ENCODE data around the gene ZNF664. TPM values are rescaled to one million over a fixed set of nuclear protein-coding genes. Genes with fewer than 3 reads are reported as not detected.

Gene ZNF664
- total RNA-seq, 1 experiment from 2014 or later: 124 TPM

- no peak for TF ChIP-seq EZH2phosphoT487 (IDR thresholded peaks at IDR 0.05; ENCODE audit: borderline replicate concordance)
- no peak for TF ChIP-seq ZNF274 (IDR thresholded peaks at IDR 0.05; ENCODE audit: low read depth, low read length)
- TF ChIP-seq ATF3 (IDR thresholded peaks at IDR 0.05): no peak
- no peak for TF ChIP-seq CEBPB (IDR thresholded peaks at IDR 0.05; ENCODE audit: low read depth)
Observed at GRCh38 chr12:123987022-123987421, 14.0 kb downstream of the ZNF664 start (continued).

GRCh38 chr12:123989168-123989567, 16.2 kb downstream of the ZNF664 start:
- Histone ChIP-seq H3K27ac (ENCODE audit: low read depth, low read length) (no peak overlapping the region), H3K79me2 (ENCODE audit: insufficient read depth, low read length) (peaks cover 86% of the 10 kb centered on the region), H3K9ac (ENCODE audit: low read length) (no peak overlapping the region), H3K36me3 (ENCODE audit: control insufficient read depth in 1 of 2, insufficient read depth in 2 of 2, low read length in 2 of 2) (peaks cover 18 to 20% of the 10 kb centered on the region in 2 experiments; a peak in 3 of 4 replicates), H3K4me2 (ENCODE audit: low read length) (no peak overlapping the region), H3K4me1 (ENCODE audit: control insufficient read depth in 1 of 2, insufficient read depth in 2 of 2, low read length in 2 of 2) (no peaks in the 10 kb centered on the region), H2AFZ (ENCODE audit: low read depth, low read length, poor library complexity, severe bottlenecking) (no peak overlapping the region), H3K9me3 (ENCODE audit: control insufficient read depth in 1 of 2, insufficient read depth in 1 of 2, low read depth in 1 of 2, low read length in 2 of 2) (no peaks in the 10 kb centered on the region), H3K9me2 (ENCODE audit: insufficient read depth) (no peaks in the 10 kb centered on the region), H3K4me3 (replicated peaks in 1 of 2; ENCODE audit: low read depth in 1 of 2, low read length in 2 of 2) (no peak overlapping the region), H3K27me3 (ENCODE audit: insufficient read depth, low read length) (no peaks in the 10 kb centered on the region), H4K20me1 (ENCODE audit: insufficient read depth) (0 out of 2 replicates have a peak, but pooled peaks cover 4% of the 10 kb centered on the region)
- RAD21 ChIA-PET (ENCODE audit: low non-redundant PET in 1 of 2, low total read pairs in 2 of 2, uncharacterized antibody in 2 of 2, unreplicated experiment in 2 of 2): no interaction called here
- BruUV-seq (replicated peaks): no TSS peak
- POLR2A ChIA-PET: no interaction called here
- ATAC-seq: no peak
- no peak for DNase-seq (ENCODE audit: low read depth, low spot score)
- CTCF ChIA-PET: no interaction called here
- intact Hi-C loops (cut with micrococcal nuclease): no loop called here
- TF ChIP-seq, protein P1, sequence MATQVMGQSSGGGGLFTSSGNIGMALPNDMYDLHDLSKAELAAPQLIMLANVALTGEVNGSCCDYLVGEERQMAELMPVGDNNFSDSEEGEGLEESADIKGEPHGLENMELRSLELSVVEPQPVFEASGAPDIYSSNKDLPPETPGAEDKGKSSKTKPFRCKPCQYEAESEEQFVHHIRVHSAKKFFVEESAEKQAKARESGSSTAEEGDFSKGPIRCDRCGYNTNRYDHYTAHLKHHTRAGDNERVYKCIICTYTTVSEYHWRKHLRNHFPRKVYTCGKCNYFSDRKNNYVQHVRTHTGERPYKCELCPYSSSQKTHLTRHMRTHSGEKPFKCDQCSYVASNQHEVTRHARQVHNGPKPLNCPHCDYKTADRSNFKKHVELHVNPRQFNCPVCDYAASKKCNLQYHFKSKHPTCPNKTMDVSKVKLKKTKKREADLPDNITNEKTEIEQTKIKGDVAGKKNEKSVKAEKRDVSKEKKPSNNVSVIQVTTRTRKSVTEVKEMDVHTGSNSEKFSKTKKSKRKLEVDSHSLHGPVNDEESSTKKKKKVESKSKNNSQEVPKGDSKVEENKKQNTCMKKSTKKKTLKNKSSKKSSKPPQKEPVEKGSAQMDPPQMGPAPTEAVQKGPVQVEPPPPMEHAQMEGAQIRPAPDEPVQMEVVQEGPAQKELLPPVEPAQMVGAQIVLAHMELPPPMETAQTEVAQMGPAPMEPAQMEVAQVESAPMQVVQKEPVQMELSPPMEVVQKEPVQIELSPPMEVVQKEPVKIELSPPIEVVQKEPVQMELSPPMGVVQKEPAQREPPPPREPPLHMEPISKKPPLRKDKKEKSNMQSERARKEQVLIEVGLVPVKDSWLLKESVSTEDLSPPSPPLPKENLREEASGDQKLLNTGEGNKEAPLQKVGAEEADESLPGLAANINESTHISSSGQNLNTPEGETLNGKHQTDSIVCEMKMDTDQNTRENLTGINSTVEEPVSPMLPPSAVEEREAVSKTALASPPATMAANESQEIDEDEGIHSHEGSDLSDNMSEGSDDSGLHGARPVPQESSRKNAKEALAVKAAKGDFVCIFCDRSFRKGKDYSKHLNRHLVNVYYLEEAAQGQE (IDR thresholded peaks at IDR 0.05; ENCODE audit: low read depth): no peak
- TF ChIP-seq ZNF274 (IDR thresholded peaks at IDR 0.05; ENCODE audit: low read depth, low read length) (no peak), EZH2phosphoT487 (IDR thresholded peaks at IDR 0.05; ENCODE audit: borderline replicate concordance) (no peak), ZFX (IDR thresholded peaks at IDR 0.05) (no peak), RAD21 (IDR thresholded peaks at IDR 0.05; ENCODE audit: low read depth) (no peak), TCF7L2 (IDR thresholded peaks at IDR 0.05; ENCODE audit: borderline replicate concordance, extremely low read depth, insufficient read depth, insufficient read length) (no peak), ATF3 (IDR thresholded peaks at IDR 0.05) (no peak), EGR1 (IDR thresholded peaks at IDR 0.05; ENCODE audit: low read depth) (no peak), MAX (IDR thresholded peaks at IDR 0.05) (no peak), POLR2AphosphoS5 (IDR thresholded peaks at IDR 0.05; ENCODE audit: low read depth, low read length) (no peak), FOSL1 (IDR thresholded peaks at IDR 0.05; ENCODE audit: low read depth) (no peak)

All from HCT116 (cell line).